HCT116 (cell line): ENCODE results near the gene CRYBG3.

Source experiments
- CBX3 ChIP-seq: IDR thresholded peaks from 2 replicates; pipeline ENCODE4 v1.6.1; 2012; ENCODE audit warnings: low read depth
- CTCF ChIP-seq, 3 experiments: fragments of 200-600 bp in 1 of 3; sonication (generic) in 1 of 3; IDR thresholded peaks in 2 of 3; conservative IDR thresholded peaks in 1 of 3; 2 replicates each; pipeline ENCODE4 v1.5.1; 2012 to 2017; ENCODE audit warnings: low read depth in 2 of 3, low read length in 2 of 3, antibody characterized with exemption in 1 of 3, borderline replicate concordance in 1 of 3, control low read depth in 1 of 3, mild to moderate bottlenecking in 1 of 3, mixed read lengths in 1 of 3, mixed run types in 1 of 3, moderate library complexity in 1 of 3; ENCODE audit not compliant: insufficient read depth in 1 of 3
- EGR1 ChIP-seq: IDR thresholded peaks from 2 replicates; pipeline ENCODE4 v1.6.1; 2012; ENCODE audit warnings: low read depth
- ELF1 ChIP-seq: IDR thresholded peaks from 2 replicates; pipeline ENCODE4 v1.6.1; 2012; ENCODE audit warnings: low read depth, borderline replicate concordance
- EZH2 ChIP-seq: fragments of 200-600 bp; sonication (generic); IDR thresholded peaks from 2 replicates; pipeline ENCODE4 v1.6.1; 2017; ENCODE audit warnings: antibody characterized with exemption, mixed run types
- JUND ChIP-seq: IDR thresholded peaks from 2 replicates; pipeline ENCODE4 v1.6.1; 2012
- POLR2A ChIP-seq: IDR thresholded peaks from 2 replicates; pipeline ENCODE4 v1.7.0; 2011; ENCODE audit warnings: borderline replicate concordance; ENCODE audit not compliant: insufficient read depth, insufficient read length; ENCODE audit errors: extremely low read depth
- POLR2AphosphoS5 ChIP-seq: IDR thresholded peaks from 2 replicates; pipeline ENCODE4 v1.6.1; 2011; ENCODE audit warnings: mild to moderate bottlenecking, low read depth, low read length, moderate library complexity
- RAD21 ChIP-seq: IDR thresholded peaks from 2 replicates; pipeline ENCODE4 v1.6.1; 2012; ENCODE audit warnings: low read depth, mild to moderate bottlenecking
- REST ChIP-seq: IDR thresholded peaks from 2 replicates; pipeline ENCODE4 v1.6.1; 2012; ENCODE audit warnings: low read depth
- YY1 ChIP-seq: IDR thresholded peaks from 2 replicates; pipeline ENCODE4 v1.6.1; 2011; ENCODE audit warnings: low read length, low read depth, moderate library complexity, mild to moderate bottlenecking; ENCODE audit not compliant: insufficient replicate concordance; ENCODE audit errors: extremely low read depth
- ZBTB33 ChIP-seq: IDR thresholded peaks from 2 replicates; pipeline ENCODE4 v1.6.1; 2011; ENCODE audit warnings: mild to moderate bottlenecking, low read length, moderate library complexity; ENCODE audit not compliant: insufficient replicate concordance; ENCODE audit errors: extremely low read depth

- no peak for TF ChIP-seq CTCF (IDR thresholded peaks at IDR 0.05 in 2 of 3, conservative IDR thresholded peaks at IDR 0.05 in 1 of 3; ENCODE audit: borderline replicate concordance in 1 of 3, insufficient read depth in 1 of 3, low read depth in 2 of 3, low read length in 2 of 3)
- no peak for TF ChIP-seq RAD21
- TF ChIP-seq EGR1 = no peak
- TF ChIP-seq ZBTB33 = no peak
- no peak for TF ChIP-seq POLR2A
- TF ChIP-seq POLR2AphosphoS5 = no peak
- TF ChIP-seq REST = no peak
- no peak for TF ChIP-seq CBX3
- no peak for TF ChIP-seq EZH2
- no peak for TF ChIP-seq JUND
- TF ChIP-seq ELF1 = no peak
- TF ChIP-seq YY1 = no peak
Observed at GRCh38 chr3:97911459-97911858, 89.6 kb downstream of the CRYBG3 start.
